CD4-positive, alpha-beta T cell (primary cell): Measurements from ENCODE around the gene CRYL1. TPM values are rescaled to one million over a fixed set of nuclear protein-coding genes. Genes with fewer than 3 reads are reported as not detected.

ENCODE experiments used
- ATAC-seq: fragments of 200-7000 bp; cut with Tn5 transposase; one replicate; pipeline ENCODE4 v1.10.0; 2022; ENCODE audit warnings: mild to moderate bottlenecking; ENCODE audit not compliant: poor library complexity
- CTCF ChIA-PET: fragments of 350-600 bp; sonication (Branson Sonifier 250); formaldehyde crosslinking; loops from one replicate; lab custom pipeline; 2021; ENCODE audit warnings: antibody characterized with exemption, inconsistent platforms; lab: Charles Lee
- POLR2A ChIA-PET: fragments of 350-600 bp; sonication (Branson Sonifier 250); formaldehyde crosslinking; loops from one replicate; lab custom pipeline; 2021; ENCODE audit warnings: antibody characterized with exemption, inconsistent platforms; lab: Charles Lee
- DNase-seq, 14 experiments: peaks; one replicate each; pipeline ENCODE4 v3.0.0-alpha.2; 2013 to 2020; ENCODE audit warnings: mixed read lengths in 2 of 14
- H3K27ac ChIP-seq, 2 donors: one replicate each; pipeline versions ENCODE4 v1.5.1 to v1.7.0; 2013; ENCODE audit warnings: low read length in 2 of 2, low read depth in 1 of 2, mild to moderate bottlenecking in 1 of 2
- H3K27me3 ChIP-seq, 2 experiments: 1 replicate in 1 of 2; 2 replicates in 1 of 2; pipeline versions ENCODE4 v1.6.1 to v1.7.0; 2013; ENCODE audit warnings: low read length in 2 of 2, control low read depth in 1 of 2, mild to moderate bottlenecking in 1 of 2, moderate library complexity in 1 of 2; ENCODE audit not compliant: insufficient read depth in 2 of 2, control insufficient read depth in 1 of 2
- H3K36me3 ChIP-seq: one replicate; pipeline ENCODE4 v1.6.1; 2013; ENCODE audit warnings: low read length, control low read depth; ENCODE audit not compliant: insufficient read depth
- H3K4me1 ChIP-seq: one replicate; pipeline ENCODE4 v1.6.1; 2013; ENCODE audit warnings: low read length, control low read depth; ENCODE audit not compliant: insufficient read depth
- H3K4me3 ChIP-seq: one replicate; pipeline ENCODE4 v1.5.1; 2013; ENCODE audit warnings: mild to moderate bottlenecking, low read length, moderate library complexity
- H3K9me3 ChIP-seq, 2 experiments: 1 replicate in 1 of 2; 2 replicates in 1 of 2; pipeline versions ENCODE4 v1.6.1 to v1.7.0; 2013; ENCODE audit warnings: low read length in 2 of 2, mild to moderate bottlenecking in 2 of 2, control low read depth in 1 of 2, moderate library complexity in 1 of 2; ENCODE audit not compliant: control insufficient read depth in 1 of 2, insufficient read depth in 1 of 2
- H3K27ac Mint-ChIP-seq: one replicate; pipeline ENCODE4 v1.8.0; 2020; ENCODE audit warnings: mixed read lengths
- H3K27me3 Mint-ChIP-seq: one replicate; pipeline ENCODE4 v1.8.0; 2021; ENCODE audit warnings: mixed read lengths
- H3K36me3 Mint-ChIP-seq: one replicate; pipeline ENCODE4 v1.8.0; 2021; ENCODE audit warnings: low read depth, mixed read lengths
- H3K4me1 Mint-ChIP-seq: one replicate; pipeline ENCODE4 v1.8.0; 2021; ENCODE audit warnings: low read depth, mixed read lengths
- H3K4me3 Mint-ChIP-seq: one replicate; pipeline ENCODE4 v1.8.0; 2020; ENCODE audit warnings: mild to moderate bottlenecking, mixed read lengths
- H3K9me3 Mint-ChIP-seq: one replicate; pipeline ENCODE4 v1.8.0; 2020; ENCODE audit warnings: mixed read lengths
- intact Hi-C, 2 experiments: fragments of 100-400 bp; cut with DNase I in 1 of 2; cut with micrococcal nuclease in 1 of 2; formaldehyde crosslinking; loops; one replicate each; pipeline versions ENCODE4 v1.15.1 to v1.9.0; 2023 to 2025; cut with DNase I, micrococcal nuclease
- total RNA-seq, 174 experiments: library from RNA in 2 of 174; stranded (reverse) in 2 of 174; gene quantifications; one replicate each; pipeline ENCODE4 v1.2.3 and lab custom pipeline; 2021 to 2026
- TF ChIP-seq, protein P1 (sequence below): fragments of 200-600 bp; IDR thresholded peaks from one replicate; pipeline ENCODE4 v1.8.0; 2022; ENCODE audit warnings: antibody characterized with exemption, mild to moderate bottlenecking

CRYL1 gene
- total RNA-seq, 2 experiments from 2014 or later, result 7.9 to 8.0 TPM

DNA sequence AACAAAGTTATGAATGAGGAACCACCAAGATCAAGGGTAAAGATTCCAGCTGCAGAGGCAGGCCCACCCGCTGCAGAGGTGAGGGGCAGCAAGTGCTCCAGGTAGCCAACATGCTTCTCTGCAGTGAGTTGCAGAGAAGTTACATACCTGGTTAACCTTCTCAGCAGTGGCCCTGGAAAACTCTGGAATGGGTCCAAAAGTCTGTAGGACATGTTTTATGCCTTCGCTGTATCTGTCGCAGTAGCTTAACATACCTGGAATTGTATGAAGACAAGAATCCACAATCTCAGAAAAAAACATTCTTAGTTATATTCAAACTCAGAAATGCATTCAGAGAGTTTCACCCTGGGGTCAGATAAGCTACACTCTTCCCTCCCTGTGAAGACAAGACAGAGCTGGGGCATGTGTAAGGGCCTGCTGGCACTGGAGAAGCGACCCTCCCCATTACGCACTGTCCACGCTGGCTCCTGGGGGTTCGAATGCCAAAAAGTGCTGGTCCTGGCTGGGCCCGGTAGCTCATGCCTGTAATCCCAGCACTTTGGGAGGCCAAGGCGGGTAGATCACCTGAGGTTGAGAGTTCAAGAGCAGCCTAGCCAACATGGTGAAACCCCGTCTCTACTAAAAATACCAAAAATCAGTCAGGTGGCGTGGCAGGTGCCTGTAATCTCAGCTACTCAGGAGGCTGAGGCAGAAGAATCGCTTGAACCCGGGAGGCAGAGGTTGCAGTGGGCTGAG is 121.0 kb downstream of the CRYL1 start:
- Histone ChIP-seq H3K9me3 (no peaks in the 10 kb centered on the region), H3K36me3 (no peaks in the 10 kb centered on the region), H3K4me1 (peaks cover 11% of the 10 kb centered on the region), H3K27ac (no peak overlapping the region), H3K27me3 (no peaks in the 10 kb centered on the region), H3K4me3 (no peak overlapping the region)
- no peak overlapping the region for H3K4me3 Mint-ChIP-seq
- intact Hi-C loops, result no loop called here
- H3K27me3 Mint-ChIP-seq, result no peaks in the 10 kb centered on the region
- ChIA-PET CTCF (no interaction called here), POLR2A (no interaction called here)
- no peaks in the 10 kb centered on the region for H3K9me3 Mint-ChIP-seq
- DNase-seq (no peak), ATAC-seq (no peak)
- TF ChIP-seq, protein P1, sequence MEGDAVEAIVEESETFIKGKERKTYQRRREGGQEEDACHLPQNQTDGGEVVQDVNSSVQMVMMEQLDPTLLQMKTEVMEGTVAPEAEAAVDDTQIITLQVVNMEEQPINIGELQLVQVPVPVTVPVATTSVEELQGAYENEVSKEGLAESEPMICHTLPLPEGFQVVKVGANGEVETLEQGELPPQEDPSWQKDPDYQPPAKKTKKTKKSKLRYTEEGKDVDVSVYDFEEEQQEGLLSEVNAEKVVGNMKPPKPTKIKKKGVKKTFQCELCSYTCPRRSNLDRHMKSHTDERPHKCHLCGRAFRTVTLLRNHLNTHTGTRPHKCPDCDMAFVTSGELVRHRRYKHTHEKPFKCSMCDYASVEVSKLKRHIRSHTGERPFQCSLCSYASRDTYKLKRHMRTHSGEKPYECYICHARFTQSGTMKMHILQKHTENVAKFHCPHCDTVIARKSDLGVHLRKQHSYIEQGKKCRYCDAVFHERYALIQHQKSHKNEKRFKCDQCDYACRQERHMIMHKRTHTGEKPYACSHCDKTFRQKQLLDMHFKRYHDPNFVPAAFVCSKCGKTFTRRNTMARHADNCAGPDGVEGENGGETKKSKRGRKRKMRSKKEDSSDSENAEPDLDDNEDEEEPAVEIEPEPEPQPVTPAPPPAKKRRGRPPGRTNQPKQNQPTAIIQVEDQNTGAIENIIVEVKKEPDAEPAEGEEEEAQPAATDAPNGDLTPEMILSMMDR, result no peak
- no peak overlapping the region for H3K27ac Mint-ChIP-seq
- H3K4me1 Mint-ChIP-seq, result peaks cover 11% of the 10 kb centered on the region
- no peaks in the 10 kb centered on the region for H3K36me3 Mint-ChIP-seq

DNA sequence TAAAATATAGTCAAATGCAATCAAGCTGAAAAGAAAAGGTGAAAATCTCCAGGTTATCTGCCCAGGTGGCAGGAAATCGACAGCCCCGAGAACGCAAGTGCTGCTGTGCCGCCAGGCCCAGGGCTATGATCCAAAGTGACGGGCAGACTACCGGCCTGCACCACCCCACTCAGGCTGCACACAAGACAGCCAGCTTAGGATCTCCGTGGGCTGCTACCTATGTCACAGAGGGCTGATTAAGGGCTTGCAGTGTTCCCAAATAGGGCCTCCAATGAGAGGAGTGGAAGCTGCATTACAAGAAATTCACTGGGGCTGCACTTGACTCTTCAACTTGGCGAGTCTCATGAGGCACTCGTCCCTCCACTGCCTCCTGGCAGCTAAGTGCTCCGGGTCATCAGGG is 121.8 kb downstream of the CRYL1 start:
- POLR2A ChIA-PET, result no interaction called here
- Histone ChIP-seq H3K36me3 (no peaks in the 10 kb centered on the region), H3K27me3 (no peaks in the 10 kb centered on the region), H3K27ac (no peak overlapping the region), H3K4me3 (no peak overlapping the region), H3K9me3 (no peaks in the 10 kb centered on the region), H3K4me1 (peaks cover 11% of the 10 kb centered on the region)
- Mint-ChIP-seq H3K4me3 (no peak overlapping the region), H3K36me3 (no peaks in the 10 kb centered on the region), H3K27ac (no peak overlapping the region), H3K9me3 (no peaks in the 10 kb centered on the region), H3K27me3 (no peaks in the 10 kb centered on the region), H3K4me1 (peaks cover 11% of the 10 kb centered on the region)
- intact Hi-C loops, result no loop called here
- TF ChIP-seq, protein P1, result no peak
- ATAC-seq (no peak), DNase-seq (no peak)
- CTCF ChIA-PET, result no interaction called here

DNA sequence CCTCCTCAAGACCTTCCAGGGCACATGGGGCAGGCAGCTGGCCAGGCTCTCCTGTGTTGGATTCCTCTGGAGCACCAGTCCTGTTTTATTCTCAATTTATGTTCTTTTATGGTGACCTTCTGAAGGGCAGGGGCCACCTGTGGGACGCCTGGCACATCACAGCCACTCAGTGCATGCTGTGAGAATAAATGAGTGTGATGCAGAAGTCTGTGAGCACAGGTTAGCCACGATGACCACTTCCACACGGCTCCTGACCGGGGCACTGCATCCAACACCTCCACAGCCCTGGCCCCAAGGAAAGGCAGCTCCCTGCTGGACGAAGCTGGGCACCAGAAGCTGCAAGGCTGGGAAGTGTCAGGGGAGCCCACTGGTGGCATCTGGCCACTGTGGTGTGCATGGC is 122.8 kb downstream of the CRYL1 start:
- Histone ChIP-seq H3K27me3 (no peaks in the 10 kb centered on the region), H3K36me3 (no peaks in the 10 kb centered on the region), H3K27ac (no peak overlapping the region), H3K9me3 (no peaks in the 10 kb centered on the region), H3K4me1 (peaks cover 11% of the 10 kb centered on the region), H3K4me3 (no peak overlapping the region)
- ATAC-seq (no peak), DNase-seq (no peak)
- TF ChIP-seq, protein P1, result no peak
- no peaks in the 10 kb centered on the region for H3K27me3 Mint-ChIP-seq
- no peaks in the 10 kb centered on the region for H3K36me3 Mint-ChIP-seq
- CTCF ChIA-PET, result no interaction called here
- H3K4me1 Mint-ChIP-seq, result peaks cover 11% of the 10 kb centered on the region
- H3K27ac Mint-ChIP-seq, result no peak overlapping the region
- POLR2A ChIA-PET, result interaction anchor here (1.0 kb wide), 1 partner anchor 776 kb away, joined by 3 read pairs; no protein-coding TSS in a partner anchor
- H3K4me3 Mint-ChIP-seq, result no peak overlapping the region
- no peaks in the 10 kb centered on the region for H3K9me3 Mint-ChIP-seq
- intact Hi-C loops, result no loop called here
